H1 (cell line): Measurements from ENCODE around the gene LSM7. TPM values are rescaled to one million over a fixed set of nuclear protein-coding genes. Genes with fewer than 3 reads are reported as not detected.

Source experiments
- JUN ChIP-seq: IDR thresholded peaks from 2 replicates; pipeline ENCODE4 v1.6.1; 2011; ENCODE audit warnings: low read depth, mild to moderate bottlenecking, improper control_type of control experiment, low read length
- PHF8 ChIP-seq: fragments of 200-600 bp; sonication (generic); conservative IDR thresholded peaks from 2 replicates; pipeline ENCODE4 v1.7.1; 2012; ENCODE audit warnings: low read depth, mild to moderate bottlenecking, inconsistent platforms, low read length, moderate library complexity
- polyA plus RNA-seq, 7 experiments: library from polyadenylated mRNA; depleted of rRNA in 3 of 7; stranded (reverse) in 5 of 7; unstranded in 2 of 7; fragments of >200 nt in 5 of 7; fragments of 200-250 nt in 2 of 7; gene quantifications; 1 replicate in 5 of 7; 2 replicates in 1 of 7; 4 replicates in 1 of 7; pipeline versions ENCODE4 v1.2.1 to v1.2.3, GENCODE V29; 2011 to 2013; ENCODE audit warnings: missing spikeins in 2 of 7, mixed read lengths in 2 of 7
- total RNA-seq: library from RNA; stranded (reverse); fragmentation: NEBNext Ultra II Directional; extraction: Animal tissue kit (Norgen Biotek cat#: 25700); gene quantifications from 2 replicates; pipeline ENCODE4 v1.2.1, GENCODE V29; 2021
- TF ChIP-seq, protein P1 (sequence below): fragments of 300-600 bp; sonication (generic); IDR thresholded peaks from 2 replicates; pipeline ENCODE4 v1.7.1; 2012; ENCODE audit warnings: low read length, moderate library complexity, mild to moderate bottlenecking, inconsistent platforms; ENCODE audit not compliant: insufficient replicate concordance

LSM7 gene
- total and polyA plus RNA-seq, 2 of the 8 experiments (the other 6 are each of a cell fraction or from before 2014, with no cell fraction given) = 228 to 1,335 TPM

DNA sequence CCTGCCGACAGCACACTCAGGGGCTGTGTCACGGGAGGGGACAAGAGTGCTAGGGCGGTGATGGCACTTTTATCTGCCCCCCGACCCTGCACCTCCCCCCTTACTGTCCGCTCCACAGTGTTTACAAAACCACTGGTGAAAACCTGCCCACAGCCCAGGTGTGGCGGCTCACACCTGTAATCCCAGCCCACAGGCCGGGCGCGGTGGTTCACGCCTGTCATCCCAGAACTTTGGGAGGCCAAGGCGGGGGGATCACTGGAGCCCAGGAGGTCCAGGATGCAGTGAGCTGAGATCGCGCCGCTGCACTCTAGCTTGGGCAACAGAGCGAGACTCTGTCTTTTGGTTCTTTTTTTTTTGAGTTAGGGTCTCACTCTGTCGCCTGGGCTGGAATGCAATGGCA lies 32.2 kb downstream of the LSM7 start (continued):
- TF ChIP-seq JUN (no peak), PHF8 (no peak)
- TF ChIP-seq, protein P1, sequence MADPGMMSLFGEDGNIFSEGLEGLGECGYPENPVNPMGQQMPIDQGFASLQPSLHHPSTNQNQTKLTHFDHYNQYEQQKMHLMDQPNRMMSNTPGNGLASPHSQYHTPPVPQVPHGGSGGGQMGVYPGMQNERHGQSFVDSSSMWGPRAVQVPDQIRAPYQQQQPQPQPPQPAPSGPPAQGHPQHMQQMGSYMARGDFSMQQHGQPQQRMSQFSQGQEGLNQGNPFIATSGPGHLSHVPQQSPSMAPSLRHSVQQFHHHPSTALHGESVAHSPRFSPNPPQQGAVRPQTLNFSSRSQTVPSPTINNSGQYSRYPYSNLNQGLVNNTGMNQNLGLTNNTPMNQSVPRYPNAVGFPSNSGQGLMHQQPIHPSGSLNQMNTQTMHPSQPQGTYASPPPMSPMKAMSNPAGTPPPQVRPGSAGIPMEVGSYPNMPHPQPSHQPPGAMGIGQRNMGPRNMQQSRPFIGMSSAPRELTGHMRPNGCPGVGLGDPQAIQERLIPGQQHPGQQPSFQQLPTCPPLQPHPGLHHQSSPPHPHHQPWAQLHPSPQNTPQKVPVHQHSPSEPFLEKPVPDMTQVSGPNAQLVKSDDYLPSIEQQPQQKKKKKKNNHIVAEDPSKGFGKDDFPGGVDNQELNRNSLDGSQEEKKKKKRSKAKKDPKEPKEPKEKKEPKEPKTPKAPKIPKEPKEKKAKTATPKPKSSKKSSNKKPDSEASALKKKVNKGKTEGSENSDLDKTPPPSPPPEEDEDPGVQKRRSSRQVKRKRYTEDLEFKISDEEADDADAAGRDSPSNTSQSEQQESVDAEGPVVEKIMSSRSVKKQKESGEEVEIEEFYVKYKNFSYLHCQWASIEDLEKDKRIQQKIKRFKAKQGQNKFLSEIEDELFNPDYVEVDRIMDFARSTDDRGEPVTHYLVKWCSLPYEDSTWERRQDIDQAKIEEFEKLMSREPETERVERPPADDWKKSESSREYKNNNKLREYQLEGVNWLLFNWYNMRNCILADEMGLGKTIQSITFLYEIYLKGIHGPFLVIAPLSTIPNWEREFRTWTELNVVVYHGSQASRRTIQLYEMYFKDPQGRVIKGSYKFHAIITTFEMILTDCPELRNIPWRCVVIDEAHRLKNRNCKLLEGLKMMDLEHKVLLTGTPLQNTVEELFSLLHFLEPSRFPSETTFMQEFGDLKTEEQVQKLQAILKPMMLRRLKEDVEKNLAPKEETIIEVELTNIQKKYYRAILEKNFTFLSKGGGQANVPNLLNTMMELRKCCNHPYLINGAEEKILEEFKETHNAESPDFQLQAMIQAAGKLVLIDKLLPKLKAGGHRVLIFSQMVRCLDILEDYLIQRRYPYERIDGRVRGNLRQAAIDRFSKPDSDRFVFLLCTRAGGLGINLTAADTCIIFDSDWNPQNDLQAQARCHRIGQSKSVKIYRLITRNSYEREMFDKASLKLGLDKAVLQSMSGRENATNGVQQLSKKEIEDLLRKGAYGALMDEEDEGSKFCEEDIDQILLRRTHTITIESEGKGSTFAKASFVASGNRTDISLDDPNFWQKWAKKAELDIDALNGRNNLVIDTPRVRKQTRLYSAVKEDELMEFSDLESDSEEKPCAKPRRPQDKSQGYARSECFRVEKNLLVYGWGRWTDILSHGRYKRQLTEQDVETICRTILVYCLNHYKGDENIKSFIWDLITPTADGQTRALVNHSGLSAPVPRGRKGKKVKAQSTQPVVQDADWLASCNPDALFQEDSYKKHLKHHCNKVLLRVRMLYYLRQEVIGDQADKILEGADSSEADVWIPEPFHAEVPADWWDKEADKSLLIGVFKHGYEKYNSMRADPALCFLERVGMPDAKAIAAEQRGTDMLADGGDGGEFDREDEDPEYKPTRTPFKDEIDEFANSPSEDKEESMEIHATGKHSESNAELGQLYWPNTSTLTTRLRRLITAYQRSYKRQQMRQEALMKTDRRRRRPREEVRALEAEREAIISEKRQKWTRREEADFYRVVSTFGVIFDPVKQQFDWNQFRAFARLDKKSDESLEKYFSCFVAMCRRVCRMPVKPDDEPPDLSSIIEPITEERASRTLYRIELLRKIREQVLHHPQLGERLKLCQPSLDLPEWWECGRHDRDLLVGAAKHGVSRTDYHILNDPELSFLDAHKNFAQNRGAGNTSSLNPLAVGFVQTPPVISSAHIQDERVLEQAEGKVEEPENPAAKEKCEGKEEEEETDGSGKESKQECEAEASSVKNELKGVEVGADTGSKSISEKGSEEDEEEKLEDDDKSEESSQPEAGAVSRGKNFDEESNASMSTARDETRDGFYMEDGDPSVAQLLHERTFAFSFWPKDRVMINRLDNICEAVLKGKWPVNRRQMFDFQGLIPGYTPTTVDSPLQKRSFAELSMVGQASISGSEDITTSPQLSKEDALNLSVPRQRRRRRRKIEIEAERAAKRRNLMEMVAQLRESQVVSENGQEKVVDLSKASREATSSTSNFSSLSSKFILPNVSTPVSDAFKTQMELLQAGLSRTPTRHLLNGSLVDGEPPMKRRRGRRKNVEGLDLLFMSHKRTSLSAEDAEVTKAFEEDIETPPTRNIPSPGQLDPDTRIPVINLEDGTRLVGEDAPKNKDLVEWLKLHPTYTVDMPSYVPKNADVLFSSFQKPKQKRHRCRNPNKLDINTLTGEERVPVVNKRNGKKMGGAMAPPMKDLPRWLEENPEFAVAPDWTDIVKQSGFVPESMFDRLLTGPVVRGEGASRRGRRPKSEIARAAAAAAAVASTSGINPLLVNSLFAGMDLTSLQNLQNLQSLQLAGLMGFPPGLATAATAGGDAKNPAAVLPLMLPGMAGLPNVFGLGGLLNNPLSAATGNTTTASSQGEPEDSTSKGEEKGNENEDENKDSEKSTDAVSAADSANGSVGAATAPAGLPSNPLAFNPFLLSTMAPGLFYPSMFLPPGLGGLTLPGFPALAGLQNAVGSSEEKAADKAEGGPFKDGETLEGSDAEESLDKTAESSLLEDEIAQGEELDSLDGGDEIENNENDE = no peak
